Measurements from ENCODE around the gene CES2.
A peak's percentile ranks its signal among the peaks of the same experiment; 100 is the strongest.
"Not testable (repeated sequence)": the region's sequence is repeated elsewhere in the genome, so short reads cannot be mapped to it uniquely, and the experiment has no call there.

The CES2 gene

DNA sequence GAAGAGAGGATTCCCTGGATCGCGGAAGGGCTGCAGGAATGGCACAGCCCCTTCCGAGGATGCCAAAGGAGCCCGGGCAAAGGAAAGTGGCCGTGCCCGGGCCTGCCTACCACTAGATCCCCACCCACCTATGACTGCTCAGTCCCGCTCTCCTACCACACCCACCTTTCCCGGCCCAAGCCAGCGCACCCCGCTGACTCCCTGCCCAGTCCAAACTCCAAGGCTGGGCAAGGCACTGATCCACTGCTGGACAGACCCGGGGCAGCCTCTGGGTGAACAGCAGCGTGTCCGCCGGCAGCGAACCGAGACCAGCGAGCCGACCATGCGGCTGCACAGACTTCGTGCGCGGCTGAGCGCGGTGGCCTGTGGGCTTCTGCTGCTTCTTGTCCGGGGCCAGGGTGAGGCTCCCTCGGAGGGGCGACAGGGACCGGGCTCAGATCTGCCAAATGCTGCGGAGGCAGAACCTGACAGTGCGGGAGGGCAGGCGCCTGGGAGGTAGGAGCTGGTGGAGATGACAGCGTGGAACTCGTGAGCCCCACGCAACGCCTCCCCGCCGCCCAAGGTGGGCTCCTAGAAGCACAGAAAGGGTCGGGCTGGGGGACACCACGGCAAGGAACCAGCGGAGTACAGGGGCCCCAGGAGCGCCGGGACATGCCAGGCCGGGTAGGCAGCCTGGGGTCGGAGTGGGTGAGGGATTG is at the start of gene CES2:
CES2 (plus strand) TSS at position 203 of the 698 bp plus-strand sequence; CDS start at position 323, 120 bp downstream.
- no peak for DNase-seq

GRCh38 chr16:66886321-66886720 is 49.0 kb upstream of the CES2 start:
- no peak for DNase-seq

- DNase-seq = no peak
These were observed 48.4 kb upstream of the CES2 start for GRCh38 chr16:66886914-66887313.

DNA sequence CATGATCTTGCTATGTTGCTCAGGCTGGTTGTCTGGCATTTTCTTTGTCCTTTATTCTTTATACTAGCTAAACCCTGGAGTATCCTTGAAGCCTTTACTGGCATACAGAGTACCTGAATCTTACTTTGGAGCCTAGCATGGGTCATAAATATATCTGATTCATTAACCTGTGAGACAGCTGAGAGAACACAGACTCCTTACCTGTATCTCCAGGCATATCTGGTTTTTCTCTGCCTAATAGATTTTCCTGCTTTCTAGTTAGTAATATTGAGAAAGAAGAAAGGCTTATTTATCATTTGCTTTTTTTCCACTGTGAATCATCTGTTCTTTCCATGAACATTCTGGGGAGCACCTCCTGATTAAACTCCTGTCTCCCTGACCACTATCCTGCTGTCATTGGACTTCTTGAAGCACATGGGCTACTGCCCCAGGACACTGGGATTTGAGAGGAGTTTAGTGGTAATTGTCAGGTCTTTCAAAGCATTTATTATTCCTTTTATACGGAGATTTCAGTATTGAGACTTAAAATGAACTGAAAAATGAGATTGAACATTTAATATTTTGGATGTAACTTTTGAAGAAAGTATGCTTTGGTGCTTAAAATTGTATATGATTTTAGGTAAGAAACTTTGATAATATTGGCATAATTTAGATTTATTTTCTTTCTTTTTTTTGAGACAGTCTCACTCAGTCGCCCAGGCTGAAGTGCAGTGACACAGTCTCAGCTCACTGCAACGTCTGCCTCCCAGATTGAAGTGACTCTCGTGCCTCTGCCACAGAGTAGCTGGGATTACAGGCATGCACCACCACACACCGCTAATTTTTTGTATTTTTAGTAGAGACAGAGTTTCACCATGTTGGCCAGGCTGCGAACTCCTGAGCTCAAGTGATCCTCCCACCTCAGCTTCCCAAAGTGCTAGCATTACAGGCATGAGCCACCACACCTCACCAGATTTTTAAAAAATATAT is 46.4 kb upstream of the CES2 start:
- DNase-seq = no peak

GRCh38 chr16:66889622-66890021 is 45.7 kb upstream of the CES2 start:
- DNase-seq = no peak

- no peak for DNase-seq
These were observed 44.5 kb upstream of the CES2 start for GRCh38 chr16:66890799-66891198.

- no peak for DNase-seq
These were observed 44.0 kb upstream of the CES2 start for GRCh38 chr16:66891360-66891759.

- no peak for DNase-seq
These were observed 43.5 kb upstream of the CES2 start for GRCh38 chr16:66891797-66892196.

- DNase-seq = no peak
These were observed 41.3 kb upstream of the CES2 start for GRCh38 chr16:66894055-66894454.

DNA sequence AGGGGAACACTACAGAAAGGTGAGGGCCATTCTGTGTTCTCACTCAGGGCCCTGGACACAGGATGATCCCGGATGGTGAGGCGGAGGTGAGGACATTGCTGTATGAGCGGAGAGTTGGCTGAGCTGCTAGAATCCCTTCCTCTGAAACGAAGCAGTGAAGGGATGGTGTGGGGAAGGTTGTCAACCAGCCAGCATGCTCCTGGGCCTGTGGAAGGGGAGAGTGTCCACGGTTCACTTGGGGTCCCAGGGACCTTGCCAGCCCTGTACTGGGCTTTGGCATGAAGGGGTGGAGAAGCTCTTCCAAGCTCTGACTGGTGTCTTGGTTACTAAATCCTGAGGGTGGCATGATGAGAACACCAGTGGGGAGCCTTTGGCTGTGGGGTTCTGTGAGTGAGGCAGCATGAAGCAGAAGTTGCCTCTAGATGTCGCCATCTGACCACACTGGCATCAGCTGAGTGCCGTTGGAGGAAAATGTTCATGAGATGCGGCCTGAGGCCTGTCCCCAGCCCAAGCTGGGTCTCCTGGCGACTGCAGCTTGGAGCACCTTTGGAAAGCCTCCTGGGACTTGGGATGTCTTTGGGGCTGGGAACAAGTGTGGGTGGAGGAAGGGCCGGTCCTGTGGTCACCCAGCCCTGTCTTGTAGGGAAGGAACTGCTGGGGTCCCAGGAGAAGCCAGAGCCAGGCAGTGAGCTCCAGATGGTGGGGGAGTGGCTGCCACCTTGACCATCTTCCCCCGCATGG is 40.2 kb upstream of the CES2 start:
- DNase-seq = peak; percentile 64 to 68

DNA sequence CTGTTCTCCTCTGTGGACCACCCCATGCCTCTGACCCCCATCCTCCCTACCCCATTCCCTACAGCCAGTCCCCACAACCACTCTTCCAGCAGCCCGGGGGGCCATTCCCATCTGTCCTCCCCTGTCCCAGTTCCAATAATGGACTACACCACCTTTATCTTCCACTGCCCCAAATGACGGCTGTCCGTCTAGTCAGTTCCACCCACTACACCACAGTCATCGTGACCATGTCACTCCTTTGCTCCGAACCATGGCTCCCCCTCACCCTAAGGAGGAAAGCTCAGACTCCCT is 39.7 kb upstream of the CES2 start:
- DNase-seq = no peak

DNA sequence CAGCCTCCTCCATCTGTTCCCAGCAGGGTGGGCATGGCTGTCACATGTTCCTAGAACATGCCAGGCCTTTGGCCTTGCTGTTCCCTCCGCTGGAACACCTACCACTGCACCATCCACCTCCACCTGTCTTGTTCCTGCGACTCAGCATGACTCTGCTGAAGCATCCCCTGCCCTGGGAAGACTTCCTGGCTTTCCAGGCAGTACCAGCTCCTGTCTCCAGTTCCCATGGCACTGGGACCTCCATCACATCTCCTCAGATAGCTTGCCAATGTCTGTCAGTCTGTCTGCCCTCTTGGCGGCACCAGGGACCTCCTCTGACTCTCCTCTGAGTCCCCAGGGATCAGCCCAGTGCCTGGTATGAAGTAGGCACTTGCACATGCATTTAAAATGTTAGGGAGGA is 39.3 kb upstream of the CES2 start:
- DNase-seq = no peak

DNA sequence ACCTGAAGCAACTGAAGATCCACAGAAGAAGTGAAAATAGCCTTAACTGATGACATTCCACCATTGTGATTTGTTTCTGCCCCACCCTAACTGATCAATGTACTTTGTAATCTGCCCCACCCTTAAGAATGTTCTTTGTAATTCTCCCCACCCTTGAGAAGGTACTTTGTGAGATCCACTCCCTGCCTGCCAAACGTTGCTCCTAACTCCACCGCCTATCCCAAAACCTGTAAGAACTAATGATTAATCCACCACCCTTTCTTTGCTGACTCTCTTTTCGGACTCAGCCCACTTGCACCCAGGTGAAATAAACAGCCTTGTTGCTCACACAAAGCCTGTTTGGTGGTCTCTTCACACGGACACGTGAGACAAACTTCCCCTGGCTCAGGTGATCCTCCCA is 38.6 kb upstream of the CES2 start:
- DNase-seq = not testable (repeated sequence)

GRCh38 chr16:66898207-66898606 is 37.1 kb upstream of the CES2 start:
- DNase-seq = no peak

DNA sequence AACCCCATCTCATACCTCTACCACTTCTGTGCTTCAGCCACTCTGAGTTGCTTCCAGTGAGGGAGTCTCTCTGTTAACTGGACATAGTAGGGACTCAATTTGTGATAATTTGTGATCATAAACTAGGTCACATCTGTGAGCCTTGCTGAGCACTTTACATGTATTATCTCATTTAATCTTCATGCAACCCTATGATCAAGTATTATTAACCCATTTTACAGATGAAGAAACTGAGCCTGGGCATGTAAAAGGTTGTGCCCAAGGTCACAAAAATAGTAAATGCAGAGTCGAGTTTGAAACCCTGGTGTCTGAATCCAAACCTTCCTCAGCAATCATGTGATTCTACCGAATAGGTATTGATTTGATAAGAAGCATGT is 36.4 kb upstream of the CES2 start:
- no peak for DNase-seq

DNA sequence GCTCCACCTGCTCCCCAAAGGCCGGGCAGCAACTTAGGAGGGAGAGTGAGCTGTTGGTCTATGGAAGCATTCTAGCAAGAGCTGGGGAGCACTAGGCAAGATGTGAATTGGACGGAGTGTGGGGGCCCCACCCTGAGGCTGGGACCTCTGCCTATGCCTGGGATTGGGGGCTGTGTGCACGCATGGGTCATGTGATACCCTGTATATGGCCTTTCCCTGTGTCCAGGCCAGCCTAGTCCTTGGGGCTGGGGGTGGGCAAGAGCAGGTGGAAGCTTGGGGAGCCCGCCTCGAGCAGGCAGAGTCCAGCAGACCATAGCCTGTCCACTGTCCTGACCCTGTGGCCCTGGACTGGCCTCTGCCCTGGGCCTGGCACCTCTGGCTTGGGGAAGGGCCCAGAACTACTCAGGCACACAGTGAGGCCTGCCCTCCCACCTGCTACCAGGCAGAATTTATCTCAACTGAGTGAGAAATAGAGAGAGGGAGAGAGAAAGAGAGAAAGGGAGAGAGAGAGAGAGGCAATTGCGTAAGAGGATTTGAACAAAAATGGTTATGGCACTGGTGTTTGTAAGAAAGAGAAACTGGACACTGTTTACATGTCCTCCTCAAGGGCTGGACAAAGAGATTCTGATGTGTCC is 35.9 kb upstream of the CES2 start:
- no peak for DNase-seq

DNA sequence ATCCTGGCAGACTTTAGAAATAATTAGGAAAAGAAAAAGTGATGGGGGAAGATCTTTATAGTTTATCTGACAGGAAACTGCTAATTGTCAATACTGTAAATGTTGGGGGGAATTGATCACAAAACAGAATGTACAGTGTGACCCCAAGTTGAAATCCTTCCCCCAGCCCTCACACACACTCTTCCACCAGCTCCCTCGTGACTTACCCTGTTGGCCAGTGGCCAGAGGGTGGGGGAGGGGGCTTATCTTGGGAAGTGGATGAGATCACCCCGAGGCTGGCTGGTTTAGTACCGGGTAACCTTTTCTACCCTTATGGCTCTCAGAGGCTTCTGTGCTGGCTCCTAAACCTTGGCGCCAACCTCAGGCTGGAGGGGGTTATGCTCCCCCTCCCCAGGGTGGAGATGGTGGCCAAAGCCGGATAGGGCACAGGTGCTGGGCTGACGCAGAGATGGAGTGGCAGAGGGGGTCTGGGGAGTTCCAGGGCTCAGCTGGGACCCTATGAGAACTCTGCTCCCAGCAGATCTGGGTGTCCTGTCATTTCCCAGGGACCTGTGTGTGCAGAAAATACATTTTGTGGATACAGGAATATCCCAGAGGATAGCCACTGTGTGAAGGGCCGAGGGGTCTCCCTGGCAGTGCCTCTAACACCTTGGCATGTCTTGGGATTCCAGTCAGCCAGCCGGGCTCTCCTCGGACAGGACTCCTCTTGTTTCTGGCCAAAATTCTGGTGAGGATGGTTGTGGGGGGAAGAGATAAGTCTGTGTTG is 35.2 kb upstream of the CES2 start:
- no peak for DNase-seq

GRCh38 chr16:66900721-66901441 is 34.4 kb upstream of the CES2 start:
- DNase-seq = no peak

GRCh38 chr16:66901626-66902025 is 33.7 kb upstream of the CES2 start:
- DNase-seq = no peak

DNA sequence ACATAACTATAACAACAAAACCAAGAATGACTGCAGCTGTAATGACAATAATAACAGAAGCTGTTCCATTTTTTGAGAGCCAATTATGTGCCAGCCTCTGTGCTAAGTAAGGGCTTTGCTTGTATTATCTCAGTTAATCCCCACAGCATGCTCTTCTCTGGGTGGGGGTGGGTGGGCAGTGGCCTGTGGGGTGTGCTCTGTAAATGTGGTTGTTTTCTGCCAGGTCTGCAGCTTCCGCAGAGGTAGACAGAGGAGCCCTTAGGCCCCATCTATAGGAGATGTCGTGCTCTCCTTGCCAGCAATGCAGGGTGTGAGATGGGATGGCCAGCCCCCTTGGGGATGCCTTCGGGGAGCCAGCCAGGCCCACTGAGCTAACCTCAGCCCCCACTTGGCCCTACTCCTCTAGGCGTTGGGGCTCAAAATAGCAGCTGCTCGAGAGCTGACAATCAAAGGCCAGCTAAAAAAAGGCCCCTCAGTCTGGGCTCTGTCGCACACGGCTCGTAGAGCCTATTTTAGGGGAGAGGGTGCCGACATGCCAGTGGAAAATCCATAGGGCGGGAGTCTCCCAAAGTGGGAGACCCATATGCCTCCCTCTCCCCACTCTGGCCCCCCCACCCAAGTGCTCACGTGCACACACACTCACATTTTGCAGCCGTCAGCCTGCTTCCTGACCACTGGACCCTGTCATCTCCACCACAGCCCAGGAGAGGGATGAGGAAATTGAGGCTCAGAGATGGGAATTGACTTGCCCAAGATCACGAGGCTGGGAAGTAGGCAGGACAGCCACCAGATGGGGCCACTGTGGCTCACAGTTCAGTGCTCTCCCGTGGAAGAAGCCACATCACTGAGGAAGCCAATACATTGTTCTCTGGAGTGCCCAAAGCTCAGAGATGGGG is 32.4 kb upstream of the CES2 start:
- no peak for DNase-seq

Data from CD4-positive, alpha-beta T cell treated with Interleukin-4 for 1 hour (primary cell).